ENCODE measurements around the gene GDF7.

The GDF7 gene

GRCh38 chr2:20653695-20654534 is 13.0 kb upstream of the GDF7 start:
- H3K9me3 ChIP-seq (ENCODE audit: insufficient read depth, low read depth, low read length): no peaks in the 10 kb centered on the region
- 86% methylated on average over 7 of the region's 7 CpGs for WGBS

GRCh38 chr2:20654535-20654813 is 12.5 kb upstream of the GDF7 start:
- 90% methylated on average over 2 of the region's 2 CpGs for WGBS
- Histone ChIP-seq H3K4me1 (ENCODE audit: insufficient read depth, low read length) (peaks cover 8% of the 10 kb centered on the region; the same call in 1 of the 2 replicates), H3K9me3 (ENCODE audit: insufficient read depth, low read depth, low read length) (no peaks in the 10 kb centered on the region), H3K36me3 (ENCODE audit: insufficient read depth, low read length) (no peaks in the 10 kb centered on the region), H3K9ac (ENCODE audit: low read depth, low read length) (no peak overlapping the region), H3K27me3 (ENCODE audit: insufficient read depth, low read length) (peaks cover 22% of the 10 kb centered on the region), H3K27ac (ENCODE audit: low read depth, low read length) (no peak overlapping the region), H3K4me3 (ENCODE audit: low read length) (no peak overlapping the region)

More at GRCh38 chr2:20653695-20654534, 13.0 kb upstream of the GDF7 start:
- no peak overlapping the region for H3K27ac ChIP-seq (ENCODE audit: low read depth, low read length)
- no peaks in the 10 kb centered on the region for H3K36me3 ChIP-seq (ENCODE audit: insufficient read depth, low read length)
- peaks cover 8% of the 10 kb centered on the region; the same call in 1 of the 2 replicates for H3K4me1 ChIP-seq (ENCODE audit: insufficient read depth, low read length)
- H3K27me3 ChIP-seq (ENCODE audit: insufficient read depth, low read length): peaks cover 16% of the 10 kb centered on the region
- H3K9ac ChIP-seq (ENCODE audit: low read depth, low read length): no peak overlapping the region
- no peak overlapping the region for H3K4me3 ChIP-seq (ENCODE audit: low read length)

DNA sequence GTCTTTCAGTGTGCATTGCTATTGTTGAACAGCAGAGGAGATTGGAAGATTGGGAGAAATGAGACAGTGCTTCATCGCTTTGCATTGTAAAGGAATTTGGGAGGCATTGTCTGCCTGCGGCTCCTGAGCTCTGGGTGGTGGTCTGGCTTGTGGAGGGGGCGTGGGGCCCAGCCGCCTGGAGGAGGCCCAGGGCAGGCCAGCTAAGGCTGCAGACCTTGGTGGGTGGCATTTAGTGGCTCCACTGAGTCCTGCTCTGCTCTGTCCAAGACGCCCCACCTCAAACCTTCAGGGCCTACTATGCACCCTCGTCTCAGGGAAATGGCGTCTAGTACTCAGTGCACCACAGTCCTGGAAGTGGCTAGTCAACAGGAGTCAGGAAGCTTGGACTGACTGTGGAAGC is 10.4 kb upstream of the GDF7 start:
- Histone ChIP-seq H3K4me1 (ENCODE audit: insufficient read depth, low read length) (peaks cover 2% of the 10 kb centered on the region; the same call in 1 of the 2 replicates), H3K27ac (ENCODE audit: low read depth, low read length) (no peak overlapping the region), H3K9me3 (ENCODE audit: insufficient read depth, low read depth, low read length) (no peaks in the 10 kb centered on the region), H3K36me3 (ENCODE audit: insufficient read depth, low read length) (no peaks in the 10 kb centered on the region), H3K9ac (ENCODE audit: low read depth, low read length) (no peak overlapping the region), H3K4me3 (ENCODE audit: low read length) (no peak overlapping the region), H3K27me3 (ENCODE audit: insufficient read depth, low read length) (peaks cover 30% of the 10 kb centered on the region)
- 74% methylated on average over 7 of the region's 7 CpGs for WGBS

- Histone ChIP-seq H3K4me1 (ENCODE audit: insufficient read depth, low read length) (no peaks in the 10 kb centered on the region), H3K27me3 (ENCODE audit: insufficient read depth, low read length) (peaks cover 37% of the 10 kb centered on the region), H3K36me3 (ENCODE audit: insufficient read depth, low read length) (no peaks in the 10 kb centered on the region), H3K4me3 (ENCODE audit: low read length) (no peak overlapping the region), H3K9me3 (ENCODE audit: insufficient read depth, low read depth, low read length) (no peaks in the 10 kb centered on the region), H3K27ac (ENCODE audit: low read depth, low read length) (no peak overlapping the region), H3K9ac (ENCODE audit: low read depth, low read length) (no peak overlapping the region)
- WGBS: 64% methylated on average over 3 of the region's 4 CpGs
Measured at GRCh38 chr2:20657522-20658235, 9.3 kb upstream of the GDF7 start.

GRCh38 chr2:20660506-20661420 is 6.2 kb upstream of the GDF7 start:
- WGBS: 67% methylated on average over 8 of the region's 8 CpGs

GRCh38 chr2:20661421-20662307 is 5.3 kb upstream of the GDF7 start:
- Histone ChIP-seq H3K27ac (ENCODE audit: low read depth, low read length) (no peak overlapping the region), H3K4me1 (ENCODE audit: insufficient read depth, low read length) (0 out of 2 replicates have a peak, but pooled peaks cover 4% of the 10 kb centered on the region), H3K4me3 (ENCODE audit: low read length) (no peak overlapping the region), H3K27me3 (ENCODE audit: insufficient read depth, low read length) (peaks cover 77% of the 10 kb centered on the region), H3K9ac (ENCODE audit: low read depth, low read length) (no peak overlapping the region), H3K9me3 (ENCODE audit: insufficient read depth, low read depth, low read length) (no peaks in the 10 kb centered on the region), H3K36me3 (ENCODE audit: insufficient read depth, low read length) (no peaks in the 10 kb centered on the region)
- 39% methylated on average over 11 of the region's 11 CpGs for WGBS

More at GRCh38 chr2:20660506-20661420, 6.2 kb upstream of the GDF7 start:
- Histone ChIP-seq H3K27ac (ENCODE audit: low read depth, low read length) (no peak overlapping the region), H3K9ac (ENCODE audit: low read depth, low read length) (no peak overlapping the region), H3K9me3 (ENCODE audit: insufficient read depth, low read depth, low read length) (no peaks in the 10 kb centered on the region), H3K4me3 (ENCODE audit: low read length) (no peak overlapping the region), H3K27me3 (ENCODE audit: insufficient read depth, low read length) (peaks cover 68% of the 10 kb centered on the region), H3K4me1 (ENCODE audit: insufficient read depth, low read length) (0 out of 2 replicates have a peak, but pooled peaks cover 4% of the 10 kb centered on the region), H3K36me3 (ENCODE audit: insufficient read depth, low read length) (no peaks in the 10 kb centered on the region)

DNA sequence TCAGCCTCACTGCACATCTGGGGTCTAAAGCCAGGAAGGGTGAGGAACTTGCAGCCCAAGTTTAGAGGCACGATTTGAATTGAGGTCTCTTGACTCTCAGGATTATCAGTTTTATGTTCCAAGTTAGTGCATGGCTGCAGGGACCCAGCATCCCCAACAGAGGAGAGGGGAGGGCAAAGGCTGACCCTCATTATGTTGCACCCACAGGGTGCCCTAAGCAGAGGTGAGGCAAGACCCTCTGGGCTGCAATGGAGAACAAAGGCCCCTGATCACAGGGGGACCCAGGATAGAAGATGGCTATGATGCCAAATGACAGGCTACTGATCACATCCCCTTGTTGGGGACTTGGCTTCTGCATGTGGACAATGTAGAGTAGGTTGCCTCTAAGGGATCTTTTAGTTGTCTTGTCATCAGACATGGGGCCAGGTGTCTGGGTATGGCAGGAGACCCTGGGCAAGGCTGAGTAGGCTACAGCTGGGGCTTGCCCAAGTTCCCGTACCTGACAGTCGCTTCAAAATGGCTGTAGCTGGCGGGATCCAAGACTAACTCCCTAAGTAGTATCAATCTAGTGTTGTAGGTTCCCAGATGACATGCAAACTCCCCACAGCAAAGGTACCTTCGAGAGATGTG is 4.5 kb upstream of the GDF7 start:
- peaks cover 78% of the 10 kb centered on the region for H3K27me3 ChIP-seq (ENCODE audit: insufficient read depth, low read length)
- H3K9me3 ChIP-seq (ENCODE audit: insufficient read depth, low read depth, low read length): no peaks in the 10 kb centered on the region
- no peak overlapping the region for H3K9ac ChIP-seq (ENCODE audit: low read depth, low read length)
- H3K4me3 ChIP-seq (ENCODE audit: low read length): no peak overlapping the region
- 86% methylated on average over 5 of the region's 5 CpGs for WGBS
- H3K4me1 ChIP-seq (ENCODE audit: insufficient read depth, low read length): 0 out of 2 replicates have a peak, but pooled peaks cover 4% of the 10 kb centered on the region
- H3K36me3 ChIP-seq (ENCODE audit: insufficient read depth, low read length): no peaks in the 10 kb centered on the region
- no peak overlapping the region for H3K27ac ChIP-seq (ENCODE audit: low read depth, low read length)

GRCh38 chr2:20663196-20664070 is 3.5 kb upstream of the GDF7 start:
- H3K4me3 ChIP-seq (ENCODE audit: low read length): no peak overlapping the region
- 47% methylated on average over 6 of the region's 7 CpGs for WGBS

GRCh38 chr2:20664071-20664390 is 2.9 kb upstream of the GDF7 start:
- Histone ChIP-seq H3K27ac (ENCODE audit: low read depth, low read length) (no peak overlapping the region), H3K27me3 (ENCODE audit: insufficient read depth, low read length) (peaks cover 91% of the 10 kb centered on the region), H3K9ac (ENCODE audit: low read depth, low read length) (no peak overlapping the region), H3K36me3 (ENCODE audit: insufficient read depth, low read length) (no peaks in the 10 kb centered on the region), H3K4me1 (ENCODE audit: insufficient read depth, low read length) (0 out of 2 replicates have a peak, but pooled peaks cover 4% of the 10 kb centered on the region), H3K4me3 (ENCODE audit: low read length) (no peak overlapping the region), H3K9me3 (ENCODE audit: insufficient read depth, low read depth, low read length) (no peaks in the 10 kb centered on the region)
- 69% methylated on average over 2 of the region's 2 CpGs for WGBS

More at GRCh38 chr2:20663196-20664070, 3.5 kb upstream of the GDF7 start:
- Histone ChIP-seq H3K4me1 (ENCODE audit: insufficient read depth, low read length) (0 out of 2 replicates have a peak, but pooled peaks cover 4% of the 10 kb centered on the region), H3K27me3 (ENCODE audit: insufficient read depth, low read length) (peaks cover 88% of the 10 kb centered on the region), H3K36me3 (ENCODE audit: insufficient read depth, low read length) (no peaks in the 10 kb centered on the region), H3K27ac (ENCODE audit: low read depth, low read length) (no peak overlapping the region), H3K9me3 (ENCODE audit: insufficient read depth, low read depth, low read length) (no peaks in the 10 kb centered on the region), H3K9ac (ENCODE audit: low read depth, low read length) (no peak overlapping the region)

Measured in HUES64 (cell line).